ENCODE data around the gene TMEM121B.

TMEM121B gene

GRCh38 chr22:17074648-17075002 is 46.5 kb downstream of the TMEM121B start:
- TF ChIP-seq CTCF (IDR thresholded peaks at IDR 0.05), result no peak

- TF ChIP-seq CTCF (IDR thresholded peaks at IDR 0.05), result no peak
Observed at GRCh38 chr22:17072877-17073276, 48.3 kb downstream of the TMEM121B start.
